AG09309 (cell line): Measurements from ENCODE around the gene WRNIP1.

Experiments
- DNase-seq: peaks from one replicate; pipeline ENCODE4 v3.0.0-alpha.2; 2010; ENCODE audit warnings: low read depth
- H3K4me3 ChIP-seq: 2 replicates; pipeline ENCODE4 v1.5.1; 2011; ENCODE audit warnings: mild to moderate bottlenecking, low read depth, low read length, moderate library complexity; ENCODE audit not compliant: control insufficient read depth
- TF ChIP-seq, protein P1 (sequence below): IDR thresholded peaks from 2 replicates; pipeline ENCODE4 v1.5.1; 2011; ENCODE audit warnings: mild to moderate bottlenecking, low read depth, low read length, inconsistent platforms; ENCODE audit not compliant: insufficient read depth, control insufficient read depth; ENCODE audit errors: missing control alignments

The WRNIP1 gene

GRCh38 chr6:2809015-2809414 lies 43.8 kb downstream of the WRNIP1 start:
- no peak for DNase-seq
- no peak overlapping the region for H3K4me3 ChIP-seq
- TF ChIP-seq, protein P1, sequence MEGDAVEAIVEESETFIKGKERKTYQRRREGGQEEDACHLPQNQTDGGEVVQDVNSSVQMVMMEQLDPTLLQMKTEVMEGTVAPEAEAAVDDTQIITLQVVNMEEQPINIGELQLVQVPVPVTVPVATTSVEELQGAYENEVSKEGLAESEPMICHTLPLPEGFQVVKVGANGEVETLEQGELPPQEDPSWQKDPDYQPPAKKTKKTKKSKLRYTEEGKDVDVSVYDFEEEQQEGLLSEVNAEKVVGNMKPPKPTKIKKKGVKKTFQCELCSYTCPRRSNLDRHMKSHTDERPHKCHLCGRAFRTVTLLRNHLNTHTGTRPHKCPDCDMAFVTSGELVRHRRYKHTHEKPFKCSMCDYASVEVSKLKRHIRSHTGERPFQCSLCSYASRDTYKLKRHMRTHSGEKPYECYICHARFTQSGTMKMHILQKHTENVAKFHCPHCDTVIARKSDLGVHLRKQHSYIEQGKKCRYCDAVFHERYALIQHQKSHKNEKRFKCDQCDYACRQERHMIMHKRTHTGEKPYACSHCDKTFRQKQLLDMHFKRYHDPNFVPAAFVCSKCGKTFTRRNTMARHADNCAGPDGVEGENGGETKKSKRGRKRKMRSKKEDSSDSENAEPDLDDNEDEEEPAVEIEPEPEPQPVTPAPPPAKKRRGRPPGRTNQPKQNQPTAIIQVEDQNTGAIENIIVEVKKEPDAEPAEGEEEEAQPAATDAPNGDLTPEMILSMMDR, result no peak

DNA sequence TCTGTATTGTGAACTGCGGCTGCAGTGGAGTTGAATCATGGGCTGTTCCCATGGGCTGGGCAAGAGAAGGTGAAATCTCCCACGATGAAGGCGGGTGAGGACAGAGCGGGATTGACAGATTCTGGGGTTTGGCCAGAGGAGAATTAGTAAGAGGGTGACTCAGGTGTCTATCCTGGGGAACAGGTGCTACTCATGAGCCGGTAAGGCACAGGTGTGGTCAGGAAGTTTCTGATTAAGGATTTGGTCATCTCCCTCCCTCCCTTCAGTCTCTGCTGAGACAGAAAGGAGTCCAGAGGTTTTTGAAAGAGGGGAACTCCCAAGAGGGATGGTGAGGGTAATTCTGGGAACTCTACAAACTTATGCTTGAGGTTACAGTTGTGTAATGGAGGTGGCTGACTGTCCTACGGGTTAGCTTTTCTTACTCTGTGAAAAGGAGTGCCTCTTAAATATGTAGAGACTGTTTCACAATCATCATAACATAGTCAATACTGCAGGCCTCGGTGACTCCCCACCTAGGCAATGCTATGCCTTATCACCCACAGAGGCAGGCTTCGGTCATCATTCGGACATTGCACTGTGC lies 45.0 kb downstream of the WRNIP1 start:
- TF ChIP-seq, protein P1, result no peak
- H3K4me3 ChIP-seq, result no peak overlapping the region
- DNase-seq, result peak; percentile 1

DNA sequence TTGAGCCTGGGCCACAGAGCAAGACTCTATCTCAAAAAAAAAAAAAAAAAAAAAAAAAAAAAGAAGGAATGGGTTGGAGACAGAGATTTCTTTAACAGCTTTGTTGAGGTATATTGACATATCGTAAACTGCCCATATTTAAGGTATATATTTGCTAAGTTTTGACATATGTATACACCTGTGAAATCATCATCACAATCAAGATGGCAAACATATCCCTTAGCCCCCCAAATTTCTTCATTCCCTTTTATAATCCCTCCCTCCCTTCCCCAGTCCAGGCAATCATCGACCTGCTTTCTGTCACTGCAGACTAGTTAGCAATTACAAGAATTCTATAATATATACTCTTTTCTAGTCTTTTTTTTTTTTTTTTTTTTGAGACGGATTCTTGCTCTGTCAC lies 47.5 kb downstream of the WRNIP1 start:
- DNase-seq, result no peak
- TF ChIP-seq, protein P1, result no peak
- H3K4me3 ChIP-seq, result no peak overlapping the region

- no peak for DNase-seq
- TF ChIP-seq, protein P1, result no peak
- no peak overlapping the region for H3K4me3 ChIP-seq
Observed at GRCh38 chr6:2816158-2816557, 51.0 kb downstream of the WRNIP1 start.

- peak; percentile 27 for DNase-seq
- TF ChIP-seq, protein P1, result no peak
- no peak overlapping the region for H3K4me3 ChIP-seq
Observed at GRCh38 chr6:2817903-2818443, 52.8 kb downstream of the WRNIP1 start.

- H3K4me3 ChIP-seq, result no peak overlapping the region
- DNase-seq, result no peak
- TF ChIP-seq, protein P1, result no peak
Observed at GRCh38 chr6:2818593-2818992, 53.4 kb downstream of the WRNIP1 start.
